Liver (tissue), 9 donors: ENCODE results near the gene CCNK. TPM values are rescaled to one million over a fixed set of nuclear protein-coding genes. Genes with fewer than 3 reads are reported as not detected.

Source experiments
- DNase-seq: peaks from one replicate; pipeline ENCODE4 v3.0.0-alpha.2; 2017; ENCODE audit warnings: low spot score
- H3K27ac ChIP-seq, 2 donors: one replicate each; pipeline ENCODE4 v1.7.0; 2013; ENCODE audit warnings: inconsistent platforms in 2 of 2, low read length in 2 of 2, control low read depth in 1 of 2, low read depth in 1 of 2, mild to moderate bottlenecking in 1 of 2
- H3K27me3 ChIP-seq, 4 donors: one replicate each; pipeline versions ENCODE4 v1.6.1 to v1.7.0; 2013; ENCODE audit warnings: low read length in 3 of 4, inconsistent platforms in 1 of 4, mild to moderate bottlenecking in 1 of 4, moderate library complexity in 1 of 4; ENCODE audit not compliant: control insufficient read depth in 4 of 4, insufficient read depth in 4 of 4
- H3K36me3 ChIP-seq, 4 donors: one replicate each; pipeline versions ENCODE4 v1.6.1 to v1.7.0; 2013; ENCODE audit warnings: low read length in 3 of 4, mild to moderate bottlenecking in 3 of 4, low read depth in 1 of 4, moderate library complexity in 1 of 4; ENCODE audit not compliant: control insufficient read depth in 4 of 4, insufficient read depth in 3 of 4
- H3K4me1 ChIP-seq, 4 donors: one replicate each; pipeline versions ENCODE4 v1.6.1 to v1.7.0; 2013; ENCODE audit warnings: low read length in 3 of 4, mild to moderate bottlenecking in 3 of 4, moderate library complexity in 1 of 4; ENCODE audit not compliant: control insufficient read depth in 4 of 4, insufficient read depth in 4 of 4
- H3K4me3 ChIP-seq, 3 donors: one replicate each; pipeline versions ENCODE4 v1.6.1 to v1.7.0; 2013; ENCODE audit warnings: low read length in 3 of 3, control low read depth in 1 of 3, low read depth in 1 of 3, mild to moderate bottlenecking in 1 of 3
- H3K9ac ChIP-seq, 2 donors: one replicate each; pipeline ENCODE4 v1.7.0; 2013; ENCODE audit warnings: low read length in 2 of 2, mild to moderate bottlenecking in 2 of 2, moderate library complexity in 2 of 2, control low read depth in 1 of 2, low read depth in 1 of 2
- H3K9me3 ChIP-seq, 4 donors: one replicate each; pipeline versions ENCODE4 v1.6.1 to v1.7.0; 2013; ENCODE audit warnings: low read length in 3 of 4; ENCODE audit not compliant: control insufficient read depth in 4 of 4
- ATF3 ChIP-seq: IDR thresholded peaks from 2 replicates; pipeline ENCODE4 v1.6.1; 2016; ENCODE audit warnings: antibody characterized with exemption
- CTCF ChIP-seq: fragments of 150-350 bp; IDR thresholded peaks from 2 replicates; pipeline ENCODE4 v1.5.1; 2017; ENCODE audit warnings: improper control_type of control experiment, low read depth, low read length; ENCODE audit not compliant: missing input control
- EGR1 ChIP-seq, 2 donors: IDR thresholded peaks; 2 replicates each; pipeline ENCODE4 v1.6.1; 2016 to 2018; ENCODE audit warnings: antibody characterized with exemption in 2 of 2, low read depth in 2 of 2
- FOXA1 ChIP-seq: IDR thresholded peaks from 2 replicates; pipeline ENCODE4 v1.6.1; 2016; ENCODE audit warnings: antibody characterized with exemption
- FOXA2 ChIP-seq: IDR thresholded peaks from 2 replicates; pipeline ENCODE4 v1.6.1; 2016; ENCODE audit warnings: antibody characterized with exemption
- GABPA ChIP-seq, 2 donors: IDR thresholded peaks in 1 of 2; conservative IDR thresholded peaks in 1 of 2; 2 replicates each; pipeline ENCODE4 v1.6.1; 2016; ENCODE audit warnings: antibody characterized with exemption in 2 of 2, mild to moderate bottlenecking in 1 of 2, moderate library complexity in 1 of 2
- HNF4A ChIP-seq, 2 donors: conservative IDR thresholded peaks; 2 replicates each; pipeline ENCODE4 v1.6.1; 2016; ENCODE audit warnings: antibody characterized with exemption in 2 of 2, mild to moderate bottlenecking in 2 of 2
- HNF4G ChIP-seq: IDR thresholded peaks from 2 replicates; pipeline ENCODE4 v1.6.1; 2016; ENCODE audit warnings: antibody characterized with exemption
- JUND ChIP-seq, 2 donors: IDR thresholded peaks; 2 replicates each; pipeline ENCODE4 v1.6.1; 2016; ENCODE audit warnings: antibody characterized with exemption in 2 of 2
- NR2F2 ChIP-seq: IDR thresholded peaks from 2 replicates; pipeline ENCODE4 v1.6.1; 2016; ENCODE audit warnings: antibody characterized with exemption
- RAD21 ChIP-seq, 2 donors: IDR thresholded peaks; 2 replicates each; pipeline ENCODE4 v1.6.1; 2016; ENCODE audit warnings: antibody characterized with exemption in 2 of 2, mild to moderate bottlenecking in 2 of 2
- REST ChIP-seq: IDR thresholded peaks from 2 replicates; pipeline ENCODE4 v1.6.1; 2016; ENCODE audit warnings: antibody characterized with exemption, mild to moderate bottlenecking
- RXRA ChIP-seq, 2 donors: IDR thresholded peaks; 2 replicates each; pipeline ENCODE4 v1.6.1; 2017 to 2018; ENCODE audit warnings: antibody characterized with exemption in 2 of 2, mild to moderate bottlenecking in 1 of 2
- SP1 ChIP-seq: IDR thresholded peaks from 2 replicates; pipeline ENCODE4 v1.6.1; 2018; ENCODE audit warnings: antibody characterized with exemption, mild to moderate bottlenecking
- TAF1 ChIP-seq: conservative IDR thresholded peaks from 2 replicates; pipeline ENCODE4 v1.6.1; 2016; ENCODE audit warnings: antibody characterized with exemption, mild to moderate bottlenecking
- YY1 ChIP-seq: IDR thresholded peaks from 2 replicates; pipeline ENCODE4 v1.6.1; 2016; ENCODE audit warnings: antibody characterized with exemption, mild to moderate bottlenecking
- ZBTB33 ChIP-seq: IDR thresholded peaks from 2 replicates; pipeline ENCODE4 v1.6.1; 2016; ENCODE audit warnings: antibody characterized with exemption
- WGBS: extraction: QIAGEN DNeasy Blood & Tissue Kit; methylation state at CpG from one replicate; pipeline ENCODE4 v1.1.7; 2013; 5-methylcytosine and 5-hydroxymethylcytosine counted together
- polyA plus RNA-seq, 2 donors: library from polyadenylated mRNA; stranded (reverse) in 1 of 2; unstranded in 1 of 2; fragments of 200-250 nt in 1 of 2; fragments of >200 nt in 1 of 2; fragmentation: Nextera tagmentation in 1 of 2; extraction: Ambion mirVana in 1 of 2; gene quantifications; one replicate each; pipeline versions ENCODE4 v1.2.1 to v1.2.3, GENCODE V29; 2013 to 2015
- total RNA-seq, 2 donors: library from RNA; depleted of rRNA; stranded (reverse); fragments of >200 nt; gene quantifications; one replicate each; pipeline ENCODE4 v1.2.3, GENCODE V29; 2014
- donor health status: healthy.
- donor health status: healthy.
- donor health status: healthy.
- donor health status: healthy.
- donor health status: healthy.

The CCNK gene
- total and polyA plus RNA-seq, 4 donors, result 7.7 to 33.4 (median 13.2) TPM

GRCh38 chr14:99531251-99532096, 50.3 kb downstream of the CCNK start:
- Histone ChIP-seq H3K9me3 (no peaks in the 10 kb centered on the region), H3K9ac (no peak overlapping the region)

GRCh38 chr14:99532310-99532709, 51.1 kb downstream of the CCNK start:
- DNase-seq, result no peak
- Histone ChIP-seq H3K36me3 (no peaks in the 10 kb centered on the region), H3K27ac (no peak overlapping the region), H3K27me3 (no peaks in the 10 kb centered on the region), H3K9me3 (no peaks in the 10 kb centered on the region), H3K9ac (no peak overlapping the region), H3K4me1 (peaks cover 7 to 18% (median 11%) of the 10 kb centered on the region in 4 donors), H3K4me3 (no peak overlapping the region)
- TF ChIP-seq FOXA1 (no peak), SP1 (no peak), NR2F2 (no peak), ZBTB33 (no peak), JUND (IDR thresholded peaks at IDR 0.05) (no peak), YY1 (no peak)
- WGBS, result 90% methylated on average over 5 of the region's 5 CpGs

More at GRCh38 chr14:99531251-99532096, 50.3 kb downstream of the CCNK start:
- Histone ChIP-seq H3K27ac (no peak overlapping the region), H3K36me3 (no peaks in the 10 kb centered on the region), H3K4me3 (no peak overlapping the region), H3K27me3 (no peaks in the 10 kb centered on the region), H3K4me1 (peaks cover 7 to 15% (median 11%) of the 10 kb centered on the region in 4 donors)
- TF ChIP-seq FOXA1, result no peak
- no peak for TF ChIP-seq HNF4A (conservative IDR thresholded peaks at IDR 0.05)
- DNase-seq, result no peak
- WGBS, result 82% methylated on average over 14 of the region's 14 CpGs

- Histone ChIP-seq H3K4me1 (peaks cover 6 to 22% (median 14%) of the 10 kb centered on the region in 4 donors), H3K9ac (no peak overlapping the region), H3K9me3 (no peaks in the 10 kb centered on the region), H3K27ac (no peak overlapping the region), H3K27me3 (no peaks in the 10 kb centered on the region), H3K36me3 (no peaks in the 10 kb centered on the region), H3K4me3 (no peak overlapping the region)
- DNase-seq, result no peak
- WGBS, result 86% methylated on average over 6 of the region's 6 CpGs
- no peak for TF ChIP-seq GABPA (IDR thresholded peaks at IDR 0.05 in 1 of 2, conservative IDR thresholded peaks at IDR 0.05 in 1 of 2)
- no peak for TF ChIP-seq RXRA (IDR thresholded peaks at IDR 0.05)
- no peak for TF ChIP-seq TAF1
- TF ChIP-seq CTCF, result no peak
- no peak for TF ChIP-seq FOXA1
- TF ChIP-seq RAD21 (IDR thresholded peaks at IDR 0.05), result no peak
- TF ChIP-seq ATF3, result no peak
- no peak for TF ChIP-seq HNF4G
- no peak for TF ChIP-seq FOXA2
- TF ChIP-seq YY1, result no peak
- no peak for TF ChIP-seq REST
- TF ChIP-seq SP1, result no peak
- no peak for TF ChIP-seq NR2F2
- no peak for TF ChIP-seq EGR1 (IDR thresholded peaks at IDR 0.05; ENCODE audit: low read depth in 2 of 2)
- TF ChIP-seq HNF4A (conservative IDR thresholded peaks at IDR 0.05), result no peak
- no peak for TF ChIP-seq JUND (IDR thresholded peaks at IDR 0.05)
- no peak for TF ChIP-seq ZBTB33
These were observed 53.1 kb downstream of the CCNK start for GRCh38 chr14:99534333-99534732.
